T-helper 1 cell treated with Interleukin-12 subunit alpha and Interleukin-12 subunit beta and Interleukin-4 antibody, amounts not matched to agents 30 μg/mL and 1 μg/mL, for 36 hours (primary cell): ENCODE results near the gene PPP4C.
A peak's percentile ranks its signal among the peaks of the same experiment; 100 is the strongest.
"Not testable (repeated sequence)": the region's sequence is repeated elsewhere in the genome, so short reads cannot be mapped to it uniquely, and the experiment has no call there.

ENCODE experiments used
- H3K27ac Mint-ChIP-seq: one replicate; pipeline ENCODE4 v1.8.0; 2021; ENCODE audit warnings: mild to moderate bottlenecking, mixed read lengths
- H3K27me3 Mint-ChIP-seq: one replicate; pipeline ENCODE4 v1.8.0; 2021; ENCODE audit warnings: low read depth, mixed read lengths
- H3K36me3 Mint-ChIP-seq: one replicate; pipeline ENCODE4 v1.8.0; 2021; ENCODE audit warnings: low read depth, mixed read lengths
- H3K4me1 Mint-ChIP-seq: one replicate; pipeline ENCODE4 v1.8.0; 2021; ENCODE audit warnings: low read depth, mixed read lengths
- H3K4me3 Mint-ChIP-seq: one replicate; pipeline ENCODE4 v1.8.0; 2021; ENCODE audit warnings: mild to moderate bottlenecking, moderate library complexity, mixed read lengths
- H3K9me3 Mint-ChIP-seq: one replicate; pipeline ENCODE4 v1.8.0; 2021; ENCODE audit warnings: mixed read lengths

The PPP4C gene

GRCh38 chr16:30113711-30114333 is 38.0 kb downstream of the PPP4C start:
- Mint-ChIP-seq H3K27ac (no peak overlapping the region), H3K4me3 (no peak overlapping the region), H3K9me3 (no peaks in the 10 kb centered on the region), H3K36me3 (peaks cover 11% of the 10 kb centered on the region), H3K4me1 (peaks cover 11% of the 10 kb centered on the region), H3K27me3 (no peaks in the 10 kb centered on the region)

- Mint-ChIP-seq H3K4me1 (peaks cover 11% of the 10 kb centered on the region), H3K27me3 (no peaks in the 10 kb centered on the region), H3K4me3 (no peak overlapping the region), H3K27ac (no peak overlapping the region), H3K36me3 (peaks cover 14% of the 10 kb centered on the region), H3K9me3 (no peaks in the 10 kb centered on the region)
Observed at GRCh38 chr16:30114411-30114810, 38.6 kb downstream of the PPP4C start.

GRCh38 chr16:30114833-30115232 is 39.0 kb downstream of the PPP4C start:
- H3K27me3 Mint-ChIP-seq, H3K4me3 Mint-ChIP-seq: not testable (repeated sequence)
- peaks cover 16% of the 10 kb centered on the region for H3K36me3 Mint-ChIP-seq

GRCh38 chr16:30115238-30115637 is 39.4 kb downstream of the PPP4C start:
- H3K4me1 Mint-ChIP-seq: peaks cover 11% of the 10 kb centered on the region
- no peak overlapping the region for H3K4me3 Mint-ChIP-seq
- H3K9me3 Mint-ChIP-seq: no peaks in the 10 kb centered on the region
- H3K27me3 Mint-ChIP-seq: no peaks in the 10 kb centered on the region
- H3K27ac Mint-ChIP-seq: no peak overlapping the region
- H3K36me3 Mint-ChIP-seq: peaks cover 16% of the 10 kb centered on the region

More at GRCh38 chr16:30114833-30115232, 39.0 kb downstream of the PPP4C start:
- not testable (repeated sequence) for H3K9me3 Mint-ChIP-seq, H3K27ac Mint-ChIP-seq
- peaks cover 11% of the 10 kb centered on the region for H3K4me1 Mint-ChIP-seq

GRCh38 chr16:30116291-30117207 is 40.8 kb downstream of the PPP4C start:
- Mint-ChIP-seq H3K9me3 (no peaks in the 10 kb centered on the region), H3K4me3 (no peak overlapping the region), H3K27ac (no peak overlapping the region), H3K36me3 (peaks cover 13% of the 10 kb centered on the region), H3K27me3 (no peaks in the 10 kb centered on the region), H3K4me1 (peaks cover 19% of the 10 kb centered on the region)

GRCh38 chr16:30117768-30118167 is 42.0 kb downstream of the PPP4C start:
- Mint-ChIP-seq H3K4me1 (peaks cover 25% of the 10 kb centered on the region), H3K27ac (no peak overlapping the region), H3K27me3 (no peaks in the 10 kb centered on the region), H3K9me3 (no peaks in the 10 kb centered on the region), H3K4me3 (no peak overlapping the region), H3K36me3 (peaks cover 8% of the 10 kb centered on the region)

- Mint-ChIP-seq H3K4me1 (peaks cover 21% of the 10 kb centered on the region), H3K9me3 (no peaks in the 10 kb centered on the region), H3K4me3 (no peak overlapping the region), H3K27ac (no peak overlapping the region), H3K27me3 (no peaks in the 10 kb centered on the region), H3K36me3 (peaks cover 7% of the 10 kb centered on the region)
Observed at GRCh38 chr16:30119428-30119827, 43.6 kb downstream of the PPP4C start.

GRCh38 chr16:30120340-30121105 is 44.7 kb downstream of the PPP4C start:
- Mint-ChIP-seq H3K4me3 (peak overlapping the region; percentile 50), H3K36me3 (peaks cover 7% of the 10 kb centered on the region), H3K27me3 (no peaks in the 10 kb centered on the region), H3K9me3 (no peaks in the 10 kb centered on the region), H3K4me1 (peaks cover 16% of the 10 kb centered on the region), H3K27ac (peak overlapping the region; percentile 64)

GRCh38 chr16:30121741-30122571 is 46.2 kb downstream of the PPP4C start:
- Mint-ChIP-seq H3K27me3 (no peaks in the 10 kb centered on the region), H3K27ac (peak overlapping the region; percentile 85)

GRCh38 chr16:30122604-30123160 is 46.9 kb downstream of the PPP4C start:
- peak overlapping the region; percentile 90 for H3K4me3 Mint-ChIP-seq
- H3K27me3 Mint-ChIP-seq: no peaks in the 10 kb centered on the region
- H3K27ac Mint-ChIP-seq: peak overlapping the region; percentile 85
- H3K36me3 Mint-ChIP-seq: peaks cover 7% of the 10 kb centered on the region
- peaks cover 16% of the 10 kb centered on the region for H3K4me1 Mint-ChIP-seq
- no peaks in the 10 kb centered on the region for H3K9me3 Mint-ChIP-seq

More at GRCh38 chr16:30121741-30122571, 46.2 kb downstream of the PPP4C start:
- no peaks in the 10 kb centered on the region for H3K9me3 Mint-ChIP-seq
- H3K36me3 Mint-ChIP-seq: peaks cover 7% of the 10 kb centered on the region
- H3K4me1 Mint-ChIP-seq: peaks cover 16% of the 10 kb centered on the region
- peak overlapping the region; percentile 90 for H3K4me3 Mint-ChIP-seq

GRCh38 chr16:30124985-30125379 is 49.2 kb downstream of the PPP4C start:
- Mint-ChIP-seq H3K36me3 (no peaks in the 10 kb centered on the region), H3K27me3 (no peaks in the 10 kb centered on the region), H3K4me1 (peaks cover 16% of the 10 kb centered on the region), H3K4me3 (no peak overlapping the region), H3K27ac (no peak overlapping the region), H3K9me3 (no peaks in the 10 kb centered on the region)

- H3K4me3 Mint-ChIP-seq, H3K36me3 Mint-ChIP-seq, H3K27ac Mint-ChIP-seq, H3K9me3 Mint-ChIP-seq, H3K27me3 Mint-ChIP-seq: not testable (repeated sequence)
- H3K4me1 Mint-ChIP-seq: peaks cover 15% of the 10 kb centered on the region
Observed at GRCh38 chr16:30125690-30126089, 49.9 kb downstream of the PPP4C start.

- peaks cover 5% of the 10 kb centered on the region for H3K36me3 Mint-ChIP-seq
- no peak overlapping the region for H3K4me3 Mint-ChIP-seq
- H3K27ac Mint-ChIP-seq: no peak overlapping the region
- H3K4me1 Mint-ChIP-seq: peaks cover 15% of the 10 kb centered on the region
- no peaks in the 10 kb centered on the region for H3K9me3 Mint-ChIP-seq
- no peaks in the 10 kb centered on the region for H3K27me3 Mint-ChIP-seq
Observed at GRCh38 chr16:30127993-30128392, 52.2 kb downstream of the PPP4C start.
